Activated CD8-positive, alpha-beta memory T cell treated with anti-CD3 and anti-CD28 coated beads, Interleukin-2, amount 50 U/mL, for 1 hour (primary cell): ENCODE results near the gene TMEM72.
"Not testable (repeated sequence)": the region's sequence is repeated elsewhere in the genome, so short reads cannot be mapped to it uniquely, and the experiment has no call there.

ENCODE experiments used
- DNase-seq: peaks from one replicate; pipeline ENCODE4 v3.0.0-alpha.2; 2020; ENCODE audit errors: extremely low read depth

The TMEM72 gene

DNA sequence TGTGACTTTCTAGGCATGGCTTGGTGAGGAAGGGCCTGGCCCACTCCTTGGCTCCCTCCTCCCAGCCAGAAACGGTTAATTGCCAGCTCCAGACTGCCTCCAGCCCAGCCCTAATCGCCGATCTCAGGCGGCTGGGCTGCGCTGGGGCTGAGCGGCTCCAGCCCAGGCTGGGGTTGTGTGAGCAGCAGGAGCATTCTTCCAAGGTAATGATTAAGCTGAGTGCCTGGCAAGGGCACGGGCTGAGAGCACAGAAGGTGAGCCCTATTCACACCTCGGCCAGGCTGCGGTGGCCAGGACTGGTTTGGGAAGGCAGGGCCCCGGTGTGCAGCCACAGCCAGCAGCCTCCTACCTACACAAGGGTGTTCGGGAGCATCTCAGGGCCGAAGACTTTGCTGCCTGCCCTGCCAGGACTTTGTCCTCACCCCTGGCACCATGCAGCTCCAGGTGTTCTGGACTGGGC, at the start of gene TMEM72:
TMEM72 (plus strand) TSS at position 257 of the 460 bp plus-strand sequence; CDS start at position 433, 176 bp downstream.
- DNase-seq = no peak

- DNase-seq = no peak
These were observed 49.0 kb upstream of the TMEM72 start for GRCh38 chr10:44862006-44862751.

DNA sequence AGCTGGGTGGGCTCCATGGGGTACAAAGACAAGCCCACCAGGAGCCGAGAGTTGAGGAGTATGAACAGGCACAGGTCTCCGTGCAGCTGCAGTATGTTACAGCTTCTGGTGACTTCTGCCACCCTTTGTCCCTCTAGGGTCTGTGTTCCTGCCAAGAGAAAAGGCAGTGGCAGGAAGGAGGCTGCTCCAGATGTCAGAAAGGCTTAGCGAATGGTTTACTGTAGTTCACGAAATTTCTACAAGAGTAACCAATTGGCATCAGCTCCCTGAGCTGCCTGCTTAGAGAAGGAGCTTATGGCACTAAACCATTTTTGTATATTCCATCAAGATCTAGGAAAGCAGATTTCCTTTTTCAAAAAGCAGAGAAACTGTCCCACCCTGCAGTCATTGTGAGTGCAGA, 48.2 kb upstream of the TMEM72 start:
- DNase-seq = no peak

GRCh38 chr10:44863344-44864047, 47.6 kb upstream of the TMEM72 start:
- DNase-seq = no peak

- DNase-seq = no peak
These were observed 47.1 kb upstream of the TMEM72 start for GRCh38 chr10:44864051-44864450.

- DNase-seq = peak; percentile 59
These were observed 46.4 kb upstream of the TMEM72 start for GRCh38 chr10:44864637-44865288.

GRCh38 chr10:44865289-44865671, 45.9 kb upstream of the TMEM72 start:
- DNase-seq = no peak

GRCh38 chr10:44866367-44866766, 44.8 kb upstream of the TMEM72 start:
- DNase-seq = not testable (repeated sequence)

DNA sequence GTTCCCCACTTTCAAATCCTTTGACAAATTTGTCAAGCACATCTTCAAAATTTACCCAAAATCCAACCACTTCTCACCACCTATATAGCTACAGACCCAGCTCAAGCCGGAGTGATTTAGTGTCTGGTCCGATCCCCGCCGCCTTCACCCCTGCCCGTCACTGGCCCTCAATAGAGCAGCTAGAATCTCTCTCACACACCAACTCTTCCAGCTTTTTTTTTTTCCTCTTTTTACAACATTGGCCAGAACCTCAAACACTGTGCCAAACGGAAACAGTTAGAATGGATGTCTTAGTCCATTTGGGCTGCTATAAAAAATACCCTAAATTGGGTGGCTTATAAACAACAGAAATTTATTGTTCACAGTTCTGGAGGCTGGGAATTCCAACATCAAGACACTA, 41.1 kb upstream of the TMEM72 start:
- no peak for DNase-seq

- no peak for DNase-seq
These were observed 38.0 kb upstream of the TMEM72 start for GRCh38 chr10:44873160-44873559.

- DNase-seq = no peak
These were observed 37.0 kb upstream of the TMEM72 start for GRCh38 chr10:44874166-44874565.

- DNase-seq = peak; percentile 33
These were observed 32.2 kb upstream of the TMEM72 start for GRCh38 chr10:44878706-44879530.

- DNase-seq = no peak
These were observed 31.6 kb upstream of the TMEM72 start for GRCh38 chr10:44879531-44879899.

DNA sequence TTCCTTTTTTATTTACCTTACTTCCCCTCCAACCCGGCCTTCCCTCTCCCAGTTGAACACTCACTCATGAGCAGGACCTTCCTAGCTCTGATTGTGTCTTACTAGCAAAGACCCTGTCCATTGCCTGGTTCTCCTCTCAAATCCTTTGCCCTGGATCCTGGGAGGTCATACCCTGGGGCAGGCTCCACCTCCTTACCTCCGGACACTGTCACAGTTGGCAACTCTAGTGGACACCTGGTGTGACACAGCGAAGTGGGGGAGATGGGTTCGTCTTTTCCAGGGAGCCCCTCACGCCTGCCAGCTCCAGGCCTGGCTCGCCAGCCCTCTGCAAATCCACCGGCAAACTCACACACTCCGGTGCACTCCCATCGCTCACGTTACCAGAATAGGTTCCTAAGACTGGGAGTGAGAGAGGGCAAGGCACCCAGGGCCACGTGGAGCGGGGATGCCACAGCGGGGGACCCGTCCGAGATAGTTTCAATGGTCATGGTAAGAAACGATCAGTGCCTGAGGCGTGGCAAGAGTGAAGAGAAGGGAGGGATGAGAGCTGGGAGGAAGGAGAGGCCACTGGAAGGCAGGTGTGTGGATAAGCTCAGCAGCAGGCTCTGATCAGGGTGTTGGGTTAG, 30.9 kb upstream of the TMEM72 start:
- DNase-seq = no peak

DNA sequence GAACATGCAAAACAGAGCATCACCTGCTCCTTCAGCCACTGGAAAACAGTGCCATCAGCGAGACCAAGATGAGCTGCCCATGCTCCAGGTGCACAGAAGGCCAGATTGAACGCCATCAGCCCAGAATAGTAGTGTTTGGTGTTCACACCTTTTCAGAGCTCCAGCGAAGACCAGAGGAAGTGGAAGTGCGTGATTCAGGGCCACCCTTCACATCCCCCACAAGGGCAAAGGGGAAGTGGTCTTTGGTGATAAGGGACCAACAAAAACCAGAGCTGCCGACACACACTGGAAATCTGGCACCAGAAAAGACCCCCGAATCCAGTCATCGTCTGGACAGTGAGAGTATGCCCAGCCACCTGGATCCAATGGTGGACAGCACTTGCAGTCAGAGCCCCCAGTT, 29.5 kb upstream of the TMEM72 start:
- DNase-seq = no peak

DNA sequence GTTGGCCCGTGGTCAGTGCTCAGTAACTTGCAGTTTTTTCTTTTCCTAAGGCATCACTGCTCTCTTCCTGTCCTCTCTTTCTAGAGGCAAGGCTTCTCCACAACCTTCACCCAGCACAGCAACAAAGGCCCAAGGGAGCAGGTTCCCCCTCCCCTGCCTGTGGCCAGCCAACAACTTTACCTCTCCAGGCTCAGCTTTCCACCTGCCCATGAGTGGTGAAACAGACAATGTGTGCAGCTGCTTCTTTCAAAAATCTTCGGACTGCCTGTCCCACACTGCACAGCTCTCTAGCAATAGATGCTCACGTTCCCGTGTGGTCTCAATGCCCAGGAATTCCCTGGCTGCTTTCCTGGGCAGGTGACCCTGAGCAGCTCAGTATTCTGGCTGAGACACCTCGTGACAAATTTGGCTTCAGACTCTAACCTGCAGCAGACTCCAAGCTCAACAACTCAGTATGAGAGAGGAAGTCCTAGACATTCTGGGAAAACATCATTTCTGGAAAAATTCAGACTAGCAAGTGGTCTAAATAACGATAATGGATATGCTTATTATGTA, 28.9 kb upstream of the TMEM72 start:
- DNase-seq = no peak

DNA sequence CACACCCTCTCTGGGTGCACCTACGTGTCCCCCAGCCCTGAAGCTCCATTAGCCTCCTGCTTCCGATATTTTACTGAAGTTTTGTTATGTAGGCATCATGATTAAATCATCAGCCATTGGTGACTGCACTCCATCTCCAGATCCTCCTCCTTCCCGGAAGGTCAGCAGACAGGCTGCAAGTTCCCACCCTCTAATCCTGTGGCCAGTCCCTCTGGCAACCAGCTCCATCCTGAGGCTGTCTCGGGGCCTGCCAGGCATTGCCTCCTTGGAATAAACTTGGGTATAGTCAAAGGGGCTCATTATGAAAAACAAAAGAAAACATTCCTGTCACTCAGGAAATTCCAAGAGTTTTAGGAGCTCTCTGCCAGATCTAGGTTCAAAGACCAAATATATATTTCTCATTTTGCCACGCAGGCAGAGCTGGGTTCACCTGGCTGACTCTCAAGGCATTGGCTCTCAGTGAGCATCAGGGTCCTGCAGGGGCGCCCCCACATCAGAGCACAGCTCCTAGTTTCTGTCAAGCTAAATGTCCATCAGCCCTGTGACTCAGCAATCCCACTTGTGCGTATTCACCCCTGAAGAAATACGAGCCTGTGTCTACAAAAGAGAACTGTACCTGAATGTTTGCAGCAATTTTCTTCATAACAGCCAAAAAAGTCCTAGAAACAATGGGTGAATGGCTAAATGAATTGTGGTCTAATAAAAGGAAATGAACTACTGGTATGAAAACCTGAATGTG, 27.4 kb upstream of the TMEM72 start:
- no peak for DNase-seq

DNA sequence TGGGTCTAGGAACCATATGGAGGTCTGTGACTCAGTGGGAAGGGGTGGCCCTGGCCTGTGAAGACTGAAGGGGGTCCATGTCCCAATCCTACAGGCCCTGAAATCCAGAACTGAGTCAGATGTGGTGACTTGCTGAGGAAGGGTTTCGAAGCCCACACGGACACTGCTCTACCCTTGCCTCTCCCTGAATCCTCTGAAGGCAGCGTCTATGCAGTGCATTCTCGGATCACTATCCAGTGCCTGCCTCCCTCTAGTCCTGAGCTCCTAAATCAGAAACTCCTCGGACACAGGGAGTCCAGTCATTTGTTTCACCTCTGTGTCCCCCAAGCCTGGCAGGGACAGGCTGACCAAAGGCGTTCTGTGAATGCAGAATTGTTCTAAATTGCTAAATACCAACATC, 25.4 kb upstream of the TMEM72 start:
- no peak for DNase-seq

DNA sequence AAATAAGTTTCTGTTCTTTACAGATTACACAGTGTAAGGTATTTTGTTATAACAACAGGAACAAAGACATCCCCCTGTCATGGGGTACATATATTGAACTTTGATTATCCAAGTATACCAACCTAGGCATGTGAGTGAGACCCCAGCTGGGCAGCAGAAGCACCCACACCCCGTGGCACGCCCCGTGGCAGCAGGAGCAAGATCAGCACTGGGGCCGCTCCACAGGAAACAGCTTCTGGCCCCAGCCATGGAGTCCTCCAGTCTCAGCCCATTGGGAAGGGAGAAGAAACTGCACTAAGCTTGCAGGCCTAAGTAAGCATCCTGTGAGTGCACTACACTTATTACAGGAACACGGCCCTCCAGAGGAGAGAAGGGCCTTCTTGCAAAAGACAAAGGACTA, 24.2 kb upstream of the TMEM72 start:
- DNase-seq = no peak

- no peak for DNase-seq
These were observed 22.3 kb upstream of the TMEM72 start for GRCh38 chr10:44888886-44889285.
